Stimulated activated CD4-positive, alpha-beta T cell treated with anti-CD3 and anti-CD28 coated beads, Interleukin-12 subunit alpha, Interleukin-12 subunit beta, amount 100 ng/mL, for 4 hours (primary cell): ENCODE results near the gene ACRBP.
A peak's percentile ranks its signal among the peaks of the same experiment; 100 is the strongest.

Experiments used
- DNase-seq: peaks from one replicate; pipeline ENCODE4 v3.0.0-alpha.2; 2020

Gene ACRBP

DNA sequence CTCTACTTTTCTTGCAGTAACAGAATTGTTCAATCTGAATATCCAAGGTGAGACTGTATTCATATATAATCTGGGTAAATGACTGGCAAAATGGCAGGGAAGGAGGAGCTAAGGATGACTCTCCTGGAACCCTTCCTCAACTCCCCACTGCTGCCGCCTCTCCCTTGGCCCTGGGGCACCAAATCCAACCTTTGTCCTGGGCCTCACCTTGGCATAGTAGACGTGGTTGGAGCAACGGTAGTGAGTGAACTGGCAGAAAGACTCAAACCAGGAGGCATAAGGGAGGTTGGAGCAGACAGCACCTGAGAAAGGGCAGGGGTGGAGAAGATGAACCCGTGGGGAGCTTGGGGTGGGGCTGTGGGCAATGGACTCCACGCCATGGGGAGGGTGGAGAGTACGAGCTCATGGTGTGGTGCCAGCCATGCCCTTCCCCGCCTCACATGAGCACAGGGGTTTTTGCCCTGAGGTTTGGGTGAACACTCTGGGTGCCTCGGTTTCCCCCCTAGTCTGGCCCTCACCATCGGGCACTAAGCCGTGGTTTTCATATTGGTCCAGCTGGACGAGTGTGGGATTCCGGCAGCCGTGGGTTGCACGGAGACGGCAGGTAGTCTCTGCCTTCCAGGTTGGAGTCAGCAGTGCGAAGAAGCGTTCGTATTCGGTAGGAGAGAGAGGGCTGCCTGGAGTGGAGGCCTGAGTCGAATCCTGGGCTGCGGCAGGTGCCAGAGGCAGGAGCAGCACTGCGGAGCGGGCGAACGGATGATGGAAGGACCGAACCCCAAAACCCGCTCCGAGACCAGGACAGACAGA, 753 bp downstream of the ACRBP start:
- DNase-seq = no peak

DNA sequence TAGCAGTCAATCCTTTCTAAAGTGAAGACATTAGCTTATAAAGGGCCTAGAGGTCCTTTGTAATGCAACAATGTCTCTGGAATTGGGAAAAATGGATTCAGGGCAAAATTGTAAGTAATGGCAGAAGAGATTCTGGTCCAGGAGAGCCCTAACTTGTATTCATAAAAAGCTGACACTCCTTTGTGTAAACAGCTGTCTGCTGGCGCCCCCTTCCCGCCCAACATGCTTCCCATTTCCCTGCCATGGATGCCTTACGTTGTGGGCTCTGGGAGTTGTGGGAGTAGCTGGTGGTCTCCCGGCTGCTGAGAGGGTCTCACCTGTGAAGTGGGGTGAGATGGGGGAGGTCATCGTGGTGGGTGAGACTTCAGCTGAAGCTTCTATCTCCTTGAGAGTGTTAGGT, 2.3 kb downstream of the ACRBP start:
- DNase-seq = no peak

DNA sequence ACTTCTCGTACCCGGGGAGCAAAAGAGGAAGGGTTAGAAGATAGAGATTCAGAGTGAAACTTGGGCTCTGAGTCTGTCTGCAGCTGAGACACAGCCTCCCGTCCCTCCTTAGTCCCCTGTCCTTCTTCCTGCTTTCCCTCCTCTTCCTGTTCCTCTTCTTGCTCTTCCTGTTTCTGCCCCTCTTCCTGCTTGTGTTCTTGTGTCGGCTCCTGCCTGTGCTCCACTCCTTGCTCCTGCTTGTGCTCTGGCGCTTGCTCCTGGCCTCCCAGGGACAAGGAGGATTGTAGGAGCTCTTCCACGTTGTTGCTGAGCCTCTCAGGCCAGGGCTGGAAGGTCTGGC, 3.0 kb downstream of the ACRBP start:
- DNase-seq = no peak

- no peak for DNase-seq
Measured at GRCh38 chr12:6643569-6644256, 3.5 kb downstream of the ACRBP start.

- DNase-seq = no peak
Measured at GRCh38 chr12:6641131-6641530, 6.1 kb downstream of the ACRBP start.

DNA sequence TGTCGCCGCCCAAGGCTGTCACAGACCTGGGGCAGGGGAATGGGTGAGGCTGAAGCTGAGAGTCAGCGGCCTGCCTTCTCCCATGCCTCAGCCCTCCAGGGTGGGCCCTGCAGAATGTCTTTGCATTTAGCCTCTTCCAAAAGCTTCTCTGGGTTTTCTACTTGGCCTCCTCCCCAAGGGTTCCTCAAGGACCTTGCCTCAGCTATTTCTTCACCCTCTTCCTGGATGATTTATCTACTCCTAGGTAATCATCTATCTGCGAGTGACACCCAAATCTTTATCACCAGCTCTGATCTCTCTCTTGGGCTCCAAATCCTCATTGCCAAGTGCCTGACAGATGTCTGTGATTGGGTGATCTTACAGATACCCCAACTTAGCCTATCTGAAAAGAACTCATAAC, 6.7 kb downstream of the ACRBP start:
- DNase-seq = no peak

DNA sequence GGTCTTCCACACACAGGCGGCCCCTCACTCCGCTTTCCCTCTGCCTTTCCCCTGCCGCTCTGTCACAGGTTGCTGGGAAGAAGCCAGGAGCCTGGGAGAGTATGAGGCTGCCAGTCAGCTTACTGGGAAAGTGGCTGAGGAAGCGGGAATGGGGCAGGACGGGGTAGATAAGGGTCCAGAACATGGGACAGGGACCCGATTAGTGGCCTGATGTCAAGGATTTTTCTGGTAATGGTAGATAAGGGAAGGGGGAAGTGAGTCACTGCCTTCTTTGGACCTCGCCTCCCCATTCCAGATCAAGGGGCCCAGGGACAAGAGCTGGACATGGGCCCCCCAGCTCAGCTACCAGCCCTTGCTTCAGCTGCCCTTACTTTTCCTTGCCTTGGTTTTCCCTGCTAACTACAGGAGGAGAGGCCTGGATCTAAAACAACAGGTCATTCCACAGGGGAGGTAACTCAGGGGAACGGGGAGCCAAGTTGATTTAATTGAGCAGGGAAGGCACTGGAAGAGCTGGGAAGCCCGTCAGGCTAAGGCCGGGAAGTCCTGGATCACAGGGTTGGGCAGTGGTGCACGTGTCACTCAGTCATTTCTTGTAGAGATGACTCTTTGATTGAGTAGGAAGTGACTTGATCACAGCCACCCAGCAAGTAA, 8.0 kb downstream of the ACRBP start:
- no peak for DNase-seq

DNA sequence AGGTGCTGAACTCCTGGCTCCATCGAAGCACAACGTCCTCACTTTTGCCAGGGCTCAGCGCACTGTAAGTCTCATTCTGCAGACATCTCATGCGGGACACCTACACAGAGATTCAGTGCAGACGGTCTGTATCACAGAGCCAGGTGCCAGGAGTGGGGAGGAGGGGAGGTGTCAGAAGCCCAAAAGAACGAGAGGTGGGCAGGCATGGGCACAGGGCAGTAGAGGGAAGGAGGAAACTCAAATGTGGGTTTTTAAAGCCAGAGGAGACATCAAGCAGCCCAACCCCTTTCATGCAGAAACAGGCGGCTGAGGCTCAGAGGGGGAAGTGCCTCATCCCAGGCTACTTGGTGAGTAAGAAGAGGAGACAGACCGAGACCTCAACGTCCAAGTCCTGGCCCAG, 8.9 kb downstream of the ACRBP start:
- no peak for DNase-seq

DNA sequence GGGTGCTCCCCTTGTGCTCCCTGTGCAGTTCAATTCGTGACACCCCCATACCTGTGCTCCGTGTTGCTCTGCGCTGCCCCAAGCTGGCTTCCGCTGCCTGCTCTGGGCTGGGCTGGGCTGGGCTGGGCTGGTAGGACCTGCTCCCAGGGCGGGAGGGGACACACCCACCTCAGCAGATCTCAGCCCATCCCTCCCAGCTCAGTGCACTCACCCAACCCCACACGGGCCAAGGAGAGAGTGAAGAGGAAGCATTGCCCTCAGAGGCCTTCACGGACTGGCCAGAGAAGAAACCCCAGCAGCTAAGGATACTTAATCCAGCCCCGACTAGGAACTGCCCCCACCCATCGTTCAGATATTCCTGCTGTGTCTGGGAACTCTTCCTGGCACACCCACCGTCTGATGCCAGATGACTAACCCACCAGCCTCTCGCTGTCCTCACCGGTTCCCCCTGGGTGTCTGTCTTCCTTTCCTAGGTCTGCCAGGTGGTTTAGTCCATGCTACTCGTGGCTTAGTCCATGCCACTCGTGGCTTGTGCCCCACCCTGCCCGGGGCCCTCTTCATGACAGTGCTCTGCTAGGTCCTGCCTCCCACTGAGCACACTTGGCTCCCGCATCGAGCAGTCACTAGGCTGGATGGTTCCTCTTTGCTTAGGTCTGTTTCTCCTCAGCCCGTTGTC, 11.2 kb downstream of the ACRBP start, which contains the start of gene LPAR5:
Gene LPAR5, minus strand, starts transcription at position 104 of the 676 bp plus-strand sequence. CDS start 14,711 bp downstream, outside the sequence.
- no peak for DNase-seq

DNA sequence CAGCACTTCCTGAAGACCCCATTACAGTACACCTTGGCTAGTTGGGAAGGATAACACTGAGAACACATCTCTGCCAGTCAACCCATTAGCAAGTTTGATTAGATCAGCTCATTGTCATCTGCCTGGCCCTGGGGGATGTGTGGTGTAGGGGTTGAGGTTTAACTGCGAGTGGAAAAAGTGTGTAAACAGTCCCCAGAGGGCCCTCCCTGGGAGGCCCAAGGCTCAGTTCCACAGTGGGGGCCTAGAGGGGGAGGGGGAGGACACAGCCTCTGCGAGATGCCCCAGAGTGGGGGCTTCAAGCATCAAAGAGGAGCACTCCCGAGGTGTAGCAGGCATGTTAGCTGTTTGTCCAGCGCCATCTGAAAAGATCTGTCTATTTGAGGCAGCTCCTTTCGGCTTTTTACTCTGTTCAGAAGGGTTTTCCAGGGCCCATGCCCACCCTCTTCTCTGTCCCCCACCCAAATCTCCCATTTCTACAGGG, 11.8 kb downstream of the ACRBP start:
- peak; percentile 43 for DNase-seq

DNA sequence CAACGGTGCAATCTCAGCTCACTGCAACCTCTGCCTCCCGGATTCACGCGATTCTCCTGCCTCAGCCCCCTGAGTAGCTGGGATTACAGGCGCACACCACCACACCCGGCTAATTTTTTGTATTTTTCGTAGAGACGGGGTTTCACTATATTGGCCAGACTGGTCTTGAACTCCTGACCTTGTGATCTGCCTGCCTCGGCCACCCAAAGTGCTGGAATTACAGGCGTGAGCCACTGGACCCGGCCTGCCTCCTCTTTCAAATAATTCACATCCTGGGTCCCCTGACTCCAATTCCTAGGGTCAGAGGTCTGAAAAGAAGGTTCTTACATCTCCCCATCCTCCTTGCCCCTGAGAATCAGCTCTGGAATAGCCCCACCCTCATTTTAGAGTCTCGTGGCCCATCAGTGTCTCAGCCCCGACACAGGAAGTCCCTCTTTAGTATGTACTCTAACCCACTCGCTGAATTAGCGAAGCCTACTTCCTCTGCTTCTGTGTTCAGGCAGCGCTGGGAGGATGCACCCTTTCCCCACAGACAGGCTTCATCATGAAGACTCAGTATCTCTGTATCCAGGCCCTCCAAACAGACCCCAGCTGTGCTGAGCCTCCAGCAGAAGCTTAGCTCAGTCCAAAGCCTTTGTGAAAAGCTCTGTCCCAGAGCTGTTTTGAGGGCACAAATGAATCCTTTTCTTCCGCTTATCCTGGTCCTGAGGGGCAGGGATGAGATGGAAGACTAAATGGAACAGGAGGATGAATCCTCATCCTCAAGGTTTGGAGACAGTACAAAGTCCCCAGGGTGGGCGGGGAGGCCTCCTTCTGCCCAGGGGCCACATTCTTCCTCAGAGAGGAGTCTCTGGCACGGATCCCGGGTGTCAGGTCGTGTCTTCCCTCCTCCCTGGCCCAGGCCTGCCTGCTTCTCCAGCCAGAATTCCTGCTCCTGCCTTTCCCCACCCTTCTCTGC, 14.9 kb downstream of the ACRBP start:
- no peak for DNase-seq

GRCh38 chr12:6631549-6631961, 15.7 kb downstream of the ACRBP start:
- no peak for DNase-seq

DNA sequence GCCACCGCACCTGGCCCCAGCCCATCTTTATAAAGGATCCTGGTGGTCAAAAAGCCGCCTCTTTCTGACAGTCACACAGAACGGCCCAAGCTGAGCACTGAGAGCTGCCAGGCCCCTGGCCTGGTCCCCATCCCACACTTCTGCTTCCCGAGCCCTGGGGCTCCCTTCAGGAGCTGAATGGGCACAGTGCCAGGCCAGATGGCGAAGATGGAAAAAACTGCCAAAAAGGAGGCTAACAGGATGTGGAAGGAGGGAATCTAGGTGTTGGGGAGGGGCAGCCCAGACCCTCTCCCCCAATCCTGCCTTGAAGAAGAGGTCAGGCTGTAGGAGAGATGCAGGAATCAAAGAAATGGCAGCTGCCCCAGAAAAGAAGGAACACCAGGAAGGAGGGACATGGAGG, 16.5 kb downstream of the ACRBP start:
- no peak for DNase-seq

DNA sequence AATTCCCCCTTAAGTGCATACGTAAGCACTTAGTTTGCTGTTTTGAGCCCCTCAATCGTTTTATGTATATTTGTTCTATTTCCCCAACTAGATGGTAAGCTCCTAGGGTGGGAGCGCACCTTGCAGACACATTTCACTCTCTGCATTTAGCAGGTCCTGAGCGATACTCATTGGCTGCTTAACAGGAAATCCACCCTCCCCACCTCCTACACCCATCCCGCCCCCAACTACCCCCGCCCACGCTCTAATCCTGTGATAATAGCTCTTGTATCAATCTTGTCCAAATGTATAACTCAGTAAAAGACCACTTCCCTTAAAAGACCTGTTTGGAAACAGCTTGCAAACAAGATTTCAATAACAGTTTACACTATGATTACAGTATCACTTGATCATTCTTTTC, 19.6 kb downstream of the ACRBP start:
- DNase-seq = no peak

GRCh38 chr12:6626654-6627283, 20.5 kb downstream of the ACRBP start:
- DNase-seq = no peak

DNA sequence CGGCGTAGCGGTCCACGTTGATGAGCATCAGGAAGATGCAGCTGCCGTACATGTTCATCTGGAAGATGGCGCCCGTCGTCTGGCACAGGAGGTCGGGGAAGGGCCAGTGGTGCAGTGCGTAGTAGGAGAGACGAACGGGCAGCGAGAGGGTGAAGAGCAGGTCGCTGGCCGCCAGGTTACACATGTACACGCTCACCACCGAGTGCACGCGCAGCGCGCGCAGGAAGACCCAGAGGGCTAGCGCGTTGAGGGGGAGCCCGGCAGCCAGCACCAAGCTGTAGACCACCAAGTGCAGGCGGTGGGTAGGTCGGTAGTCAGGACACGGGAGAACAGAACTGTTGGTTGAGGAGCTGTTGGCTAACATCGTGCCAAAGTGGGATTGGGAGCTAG, 26.4 kb downstream of the ACRBP start:
- no peak for DNase-seq

GRCh38 chr12:6620137-6620884, 26.9 kb downstream of the ACRBP start:
- peak; percentile 59 for DNase-seq

GRCh38 chr12:6618483-6619225, 28.6 kb downstream of the ACRBP start:
- no peak for DNase-seq

DNA sequence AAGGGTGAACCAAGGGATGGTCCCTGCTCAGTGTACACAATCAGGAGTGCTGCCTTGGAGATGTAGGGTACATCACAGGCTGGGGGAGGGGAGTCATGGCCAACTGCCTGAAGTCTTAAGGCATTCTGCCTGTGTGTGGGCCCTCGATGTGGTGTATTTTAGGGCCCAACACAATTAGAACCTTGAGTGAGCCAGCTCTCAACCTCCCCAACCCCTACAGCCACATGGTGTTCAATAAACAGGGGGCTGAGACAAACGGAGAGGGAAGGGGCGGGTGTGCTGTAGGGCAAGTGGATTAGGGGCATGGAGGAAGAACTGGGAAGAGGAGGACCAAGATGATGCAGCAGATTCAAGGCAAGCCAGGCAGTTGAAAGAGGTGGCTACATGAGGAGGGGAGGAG, 31.4 kb downstream of the ACRBP start:
- no peak for DNase-seq
